ENCODE results near the gene ABL1.

ABL1 gene

DNA sequence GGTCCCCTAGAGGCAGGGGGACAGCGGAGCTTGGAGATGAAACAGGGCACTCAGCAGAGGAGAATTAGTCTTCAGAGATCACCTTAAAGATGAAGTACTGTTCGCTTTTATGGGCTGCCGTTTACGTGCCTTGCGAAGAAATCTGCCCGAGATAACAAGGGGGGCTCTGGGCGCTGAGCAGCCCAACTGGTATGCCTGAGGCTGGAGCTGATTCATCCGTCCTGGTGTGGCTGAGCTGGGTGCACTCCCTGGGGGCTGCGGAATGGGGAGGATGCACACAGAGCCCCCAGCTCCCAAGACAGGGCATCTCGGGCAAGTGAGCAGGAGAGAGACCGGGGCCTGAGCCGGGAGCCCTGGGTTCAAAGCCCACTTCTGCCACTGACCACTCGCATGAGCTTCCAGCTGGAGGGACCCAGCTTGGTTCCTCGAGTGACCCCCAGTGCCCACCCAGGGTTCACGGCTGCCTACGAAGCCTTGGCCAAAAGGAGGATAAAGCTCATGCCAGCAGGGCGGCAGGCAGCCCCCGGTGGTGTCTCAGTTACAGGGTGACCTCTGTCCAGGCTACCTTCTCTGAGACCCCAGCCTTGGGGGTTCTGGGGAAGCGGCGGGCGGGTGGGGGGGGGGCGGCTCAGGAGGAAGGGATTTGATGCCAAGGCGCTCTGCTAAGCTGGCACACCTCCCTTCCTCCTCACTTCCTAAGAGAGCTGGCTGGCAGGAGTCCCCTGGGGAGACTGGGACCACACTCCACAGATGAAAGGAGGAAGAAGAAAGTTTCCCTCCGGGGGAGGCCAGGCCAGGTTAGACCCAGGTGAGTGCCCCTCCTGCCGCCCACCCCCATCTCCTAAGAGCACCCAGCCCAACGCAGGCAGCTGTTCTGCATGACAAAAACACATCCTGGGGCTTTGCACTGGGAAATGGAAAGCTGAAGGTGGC, 98.3 kb downstream of the ABL1 start:
- DNase-seq = no peak

GRCh38 chr9:130934246-130934645, 99.2 kb downstream of the ABL1 start:
- no peak for DNase-seq

- no peak for DNase-seq
Measured at GRCh38 chr9:130934702-130935647, 99.9 kb downstream of the ABL1 start.

DNA sequence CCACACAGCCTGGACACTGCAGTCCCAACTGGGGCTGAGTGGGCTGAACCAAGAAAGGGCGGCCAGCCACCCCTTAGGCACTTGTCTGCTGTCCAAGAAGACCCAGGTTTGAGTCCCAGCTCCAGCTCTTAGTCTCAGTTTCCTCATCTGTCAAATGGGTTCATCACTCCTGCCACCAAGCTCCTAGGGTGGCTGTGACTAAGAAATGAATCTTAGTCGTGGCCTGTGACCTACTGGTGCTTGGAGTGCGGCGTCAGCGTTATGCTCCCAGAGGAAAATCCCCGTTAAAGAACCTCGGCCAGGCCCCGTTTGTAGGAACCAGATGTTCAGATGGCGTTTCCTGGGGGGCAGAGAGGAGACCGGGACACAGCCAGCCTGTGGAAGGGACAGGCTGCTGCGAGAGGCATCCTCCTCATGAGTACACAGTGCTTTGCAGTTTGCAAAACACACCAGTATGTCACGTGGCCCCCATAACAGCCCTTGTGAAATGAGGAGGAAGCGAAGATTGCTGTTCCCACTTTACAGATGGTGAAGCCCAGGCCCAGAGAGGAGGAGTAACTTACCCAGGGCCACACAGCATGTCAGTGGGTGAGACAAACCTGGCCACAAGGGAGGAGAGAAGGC, 100.7 kb downstream of the ABL1 start:
- no peak for DNase-seq

DNA sequence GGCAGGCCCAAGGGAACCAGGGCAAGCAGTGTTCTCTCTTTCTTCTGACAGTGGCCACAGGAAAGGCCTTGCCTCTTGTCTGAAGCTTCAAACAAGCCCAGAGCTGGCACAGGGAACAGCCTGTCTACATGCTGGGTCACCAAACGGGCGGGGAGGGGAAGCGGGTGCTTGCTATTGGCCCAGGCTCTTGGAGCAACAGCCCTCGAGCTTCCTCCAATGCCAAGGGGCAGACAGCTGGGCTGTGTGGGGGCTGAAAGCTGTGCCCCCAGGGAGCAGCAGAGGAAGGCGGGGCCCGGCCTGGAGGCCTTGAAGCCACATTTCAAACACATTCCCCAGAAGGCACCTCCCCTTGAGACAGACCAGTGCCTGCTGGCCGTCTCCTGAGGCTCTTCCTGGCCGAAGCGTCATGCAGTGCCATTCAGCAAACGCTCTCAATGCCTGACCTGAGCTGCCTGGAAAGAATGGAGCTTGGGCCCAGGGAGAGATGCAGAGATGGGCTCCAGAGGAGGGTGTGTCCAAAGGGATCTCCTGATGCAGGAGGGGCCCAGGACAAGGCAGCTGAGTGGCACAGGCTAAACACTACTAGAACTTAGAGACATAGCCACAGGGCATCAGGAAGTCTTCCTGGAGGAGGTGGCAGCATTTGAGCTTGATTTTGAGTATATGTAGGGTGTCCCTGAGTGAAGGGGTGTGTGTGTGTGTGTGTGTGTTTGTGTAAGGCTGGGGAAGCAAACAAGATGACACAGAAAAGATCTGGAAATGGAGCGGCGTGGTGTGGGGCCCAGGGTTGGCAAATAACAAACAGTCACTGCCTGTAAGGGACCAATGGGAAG, 101.4 kb downstream of the ABL1 start:
- no peak for DNase-seq
